Esophagus squamous epithelium (tissue), 4 donors: ENCODE data around the gene B4GALT7.

Experiments
- CTCF ChIP-seq, 6 experiments: fragments of 450-650 bp in 4 of 6; fragments of 200-600 bp in 2 of 6; sonication (generic) in 2 of 6; IDR thresholded peaks; one replicate each; pipeline ENCODE4 v1.5.1; 2016 to 2019; ENCODE audit warnings: antibody characterized with exemption in 6 of 6, mild to moderate bottlenecking in 4 of 6, moderate library complexity in 4 of 6
- POLR2A ChIP-seq, 4 donors: fragments of 450-650 bp; IDR thresholded peaks; one replicate each; pipeline ENCODE4 v1.6.1; 2017; ENCODE audit warnings: antibody characterized with exemption in 4 of 4, mild to moderate bottlenecking in 4 of 4, moderate library complexity in 3 of 4

DNA sequence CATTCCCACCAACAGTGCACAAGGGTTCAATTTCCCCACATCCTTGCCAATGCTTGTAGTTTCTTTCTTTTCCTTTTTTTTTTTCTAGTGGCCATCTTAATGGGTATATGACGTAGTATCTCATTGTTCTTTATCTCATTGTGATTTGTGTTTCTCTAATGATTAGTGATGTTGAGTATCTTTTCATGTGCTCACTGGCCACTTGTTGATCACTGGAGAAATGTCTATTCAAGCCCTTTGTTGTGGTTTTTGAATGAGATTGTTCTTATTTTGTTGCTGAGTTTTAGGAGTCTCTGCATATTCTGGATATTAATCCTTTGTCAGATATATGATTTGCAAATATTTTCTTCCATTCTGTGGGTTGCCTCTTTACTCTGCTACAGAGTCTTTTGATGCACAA is 9.5 kb upstream of the B4GALT7 start:
- no peak for TF ChIP-seq CTCF (IDR thresholded peaks at IDR 0.05)
- no peak for TF ChIP-seq POLR2A (IDR thresholded peaks at IDR 0.05)
